ENCODE data around the gene SLC38A11.
"Not testable (repeated sequence)": the region's sequence is repeated elsewhere in the genome, so short reads cannot be mapped to it uniquely, and the experiment has no call there.

The SLC38A11 gene

GRCh38 chr2:164860694-164861042, 94.7 kb downstream of the SLC38A11 start:
- DNase-seq: no peak
- Histone ChIP-seq H3K27ac (no peak overlapping the region), H3K4me3 (ENCODE audit: low read depth, low read length) (no peak overlapping the region), H3K36me3 (replicated peaks) (no peaks in the 10 kb centered on the region), H3K27me3 (replicated peaks) (no peaks in the 10 kb centered on the region)
- TF ChIP-seq, protein P1, sequence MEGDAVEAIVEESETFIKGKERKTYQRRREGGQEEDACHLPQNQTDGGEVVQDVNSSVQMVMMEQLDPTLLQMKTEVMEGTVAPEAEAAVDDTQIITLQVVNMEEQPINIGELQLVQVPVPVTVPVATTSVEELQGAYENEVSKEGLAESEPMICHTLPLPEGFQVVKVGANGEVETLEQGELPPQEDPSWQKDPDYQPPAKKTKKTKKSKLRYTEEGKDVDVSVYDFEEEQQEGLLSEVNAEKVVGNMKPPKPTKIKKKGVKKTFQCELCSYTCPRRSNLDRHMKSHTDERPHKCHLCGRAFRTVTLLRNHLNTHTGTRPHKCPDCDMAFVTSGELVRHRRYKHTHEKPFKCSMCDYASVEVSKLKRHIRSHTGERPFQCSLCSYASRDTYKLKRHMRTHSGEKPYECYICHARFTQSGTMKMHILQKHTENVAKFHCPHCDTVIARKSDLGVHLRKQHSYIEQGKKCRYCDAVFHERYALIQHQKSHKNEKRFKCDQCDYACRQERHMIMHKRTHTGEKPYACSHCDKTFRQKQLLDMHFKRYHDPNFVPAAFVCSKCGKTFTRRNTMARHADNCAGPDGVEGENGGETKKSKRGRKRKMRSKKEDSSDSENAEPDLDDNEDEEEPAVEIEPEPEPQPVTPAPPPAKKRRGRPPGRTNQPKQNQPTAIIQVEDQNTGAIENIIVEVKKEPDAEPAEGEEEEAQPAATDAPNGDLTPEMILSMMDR (IDR thresholded peaks at IDR 0.05; ENCODE audit: low read depth, low read length, missing control alignments): no peak
- in situ Hi-C loops (cut with HindIII; ENCODE audit: low pct_ligation_motif_present, low sequenced_read_pairs): no loop called here

- H3K27me3 ChIP-seq (replicated peaks); H3K36me3 ChIP-seq (replicated peaks); DNase-seq; H3K27ac ChIP-seq; H3K4me3 ChIP-seq (ENCODE audit: low read depth, low read length); in situ Hi-C loops (cut with HindIII; ENCODE audit: low pct_ligation_motif_present, low sequenced_read_pairs): not testable (repeated sequence)
These were observed 95.2 kb downstream of the SLC38A11 start for GRCh38 chr2:164859906-164860693.

DNA sequence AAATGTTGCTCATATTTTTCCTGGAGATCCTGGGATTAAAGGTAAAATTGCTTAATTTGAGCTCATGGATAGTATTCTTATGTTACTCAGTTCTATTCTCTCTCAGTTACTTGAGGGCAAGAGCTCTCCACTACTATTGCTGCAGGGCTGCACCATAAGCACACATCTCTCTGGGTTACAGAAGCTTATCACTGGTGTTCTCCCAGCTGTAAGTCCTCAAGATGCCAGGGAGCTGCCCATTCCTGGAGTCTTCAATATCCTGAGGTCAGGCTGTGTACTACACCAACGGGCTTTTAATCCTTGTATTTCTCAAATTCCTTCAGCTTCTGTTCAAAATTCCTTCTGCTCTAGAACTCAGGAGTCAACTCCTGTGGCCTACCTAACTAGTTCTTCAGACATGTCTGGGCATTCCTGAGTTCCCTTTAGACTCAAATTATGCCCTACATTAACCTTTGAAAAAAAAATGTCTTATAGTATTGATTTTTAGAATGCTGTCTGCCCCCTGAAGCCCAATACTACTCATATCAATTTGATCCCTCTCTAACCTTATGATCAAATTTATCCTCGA, 96.0 kb downstream of the SLC38A11 start:
- no peaks in the 10 kb centered on the region for H3K27me3 ChIP-seq (replicated peaks)
- no peak for DNase-seq
- H3K27ac ChIP-seq: no peak overlapping the region
- in situ Hi-C loops (cut with HindIII; ENCODE audit: low pct_ligation_motif_present, low sequenced_read_pairs): no loop called here
- TF ChIP-seq, protein P1 (IDR thresholded peaks at IDR 0.05; ENCODE audit: low read depth, low read length, missing control alignments): no peak
- H3K36me3 ChIP-seq (replicated peaks): no peaks in the 10 kb centered on the region
- H3K4me3 ChIP-seq (ENCODE audit: low read depth, low read length): no peak overlapping the region

- in situ Hi-C loops (cut with HindIII; ENCODE audit: low pct_ligation_motif_present, low sequenced_read_pairs): no loop called here
These were observed 103.2 kb downstream of the SLC38A11 start for GRCh38 chr2:164852086-164852485.

DNA sequence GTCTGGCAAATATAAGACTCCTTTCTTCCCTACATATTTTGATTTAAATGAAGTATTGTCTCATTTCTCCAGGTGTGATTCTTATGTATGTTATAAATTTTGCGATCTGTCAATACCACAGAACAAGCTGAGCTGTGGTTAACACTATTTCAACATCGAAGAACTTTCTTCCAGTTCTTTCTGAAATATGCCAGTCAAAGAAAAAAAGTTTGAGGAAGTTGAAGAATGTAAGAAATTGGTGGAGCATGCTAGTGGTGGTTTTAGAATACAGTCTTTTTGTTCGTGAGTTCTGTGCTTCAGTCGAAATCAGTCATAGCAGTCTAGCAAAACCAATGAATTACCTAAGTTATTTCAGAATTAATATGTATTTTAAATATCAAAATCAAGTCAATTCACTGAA, 105.1 kb downstream of the SLC38A11 start:
- in situ Hi-C loops (cut with HindIII; ENCODE audit: low pct_ligation_motif_present, low sequenced_read_pairs): no loop called here
- no peaks in the 10 kb centered on the region for H3K27me3 ChIP-seq (replicated peaks)
- H3K36me3 ChIP-seq (replicated peaks): no peaks in the 10 kb centered on the region
- H3K27ac ChIP-seq: no peak overlapping the region
- no peak overlapping the region for H3K4me3 ChIP-seq (ENCODE audit: low read depth, low read length)
- DNase-seq: no peak
- TF ChIP-seq, protein P1 (IDR thresholded peaks at IDR 0.05; ENCODE audit: low read depth, low read length, missing control alignments): no peak

More at GRCh38 chr2:164852086-164852485, 103.2 kb downstream of the SLC38A11 start:
- TF ChIP-seq, protein P1 (IDR thresholded peaks at IDR 0.05; ENCODE audit: low read depth, low read length, missing control alignments): no peak
- Histone ChIP-seq H3K27me3 (replicated peaks) (no peaks in the 10 kb centered on the region), H3K27ac (no peak overlapping the region), H3K36me3 (replicated peaks) (no peaks in the 10 kb centered on the region), H3K4me3 (ENCODE audit: low read depth, low read length) (no peak overlapping the region)
- no peak for DNase-seq

DNA sequence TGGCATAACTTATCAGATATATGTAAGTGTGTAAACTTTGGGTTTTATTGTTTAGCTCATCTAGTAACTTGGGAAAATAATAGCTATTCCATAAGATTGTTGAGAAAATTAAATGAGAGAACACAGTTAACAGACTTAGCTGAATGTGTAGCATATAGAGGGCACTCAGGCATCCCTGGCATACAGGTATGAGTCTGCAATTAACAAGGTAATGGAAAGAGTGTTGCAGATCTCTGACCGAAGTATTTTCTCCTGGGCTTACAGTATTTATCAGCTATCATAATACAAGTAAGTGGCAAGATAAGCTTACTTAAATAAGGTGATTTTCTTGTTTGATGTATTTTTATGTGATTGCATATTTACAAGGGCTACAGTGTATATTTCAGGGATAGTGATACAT, 105.8 kb downstream of the SLC38A11 start:
- DNase-seq: no peak
- TF ChIP-seq, protein P1 (IDR thresholded peaks at IDR 0.05; ENCODE audit: low read depth, low read length, missing control alignments): no peak
- Histone ChIP-seq H3K4me3 (ENCODE audit: low read depth, low read length) (no peak overlapping the region), H3K27me3 (replicated peaks) (no peaks in the 10 kb centered on the region), H3K27ac (no peak overlapping the region), H3K36me3 (replicated peaks) (no peaks in the 10 kb centered on the region)
- in situ Hi-C loops (cut with HindIII; ENCODE audit: low pct_ligation_motif_present, low sequenced_read_pairs): no loop called here
